Measurements from ENCODE around the gene IFNA6.
"Not testable (repeated sequence)": the region's sequence is repeated elsewhere in the genome, so short reads cannot be mapped to it uniquely, and the experiment has no call there.

Gene IFNA6

GRCh38 chr9:21367957-21368356 lies 17.3 kb upstream of the IFNA6 start, which contains the start of gene IFNA13:
TSS of gene IFNA13 (minus strand) at chr9:21368057. CDS start at chr9:21368010, 47 bp downstream.
- Histone ChIP-seq H3K9me3 (no peaks in the 10 kb centered on the region), H3K4me1 (no peaks in the 10 kb centered on the region), H3K9ac (no peak within 1 kb of the TSS), H3K27ac (no peak within 1 kb of the TSS), H3K4me2 (no peak within 1 kb of the TSS), H4K20me1 (no peaks in the 10 kb centered on the region), H3K4me3 (no peak within 1 kb of the TSS), H3K36me3 (no peaks in the 10 kb centered on the region), H3K27me3 (no peaks in the 10 kb centered on the region)
- no peak for TF ChIP-seq Cebpa-rat (IDR thresholded peaks at IDR 0.05)

GRCh38 chr9:21367169-21367568 lies 16.5 kb upstream of the IFNA6 start:
- H3K27me3 ChIP-seq, H3K36me3 ChIP-seq, H4K20me1 ChIP-seq, H3K4me3 ChIP-seq, H3K4me2 ChIP-seq, H3K27ac ChIP-seq, H3K9me3 ChIP-seq, H3K4me1 ChIP-seq, H3K9ac ChIP-seq: not testable (repeated sequence)

- Histone ChIP-seq H3K9ac (no peak overlapping the region), H3K4me3 (no peak overlapping the region), H4K20me1 (no peaks in the 10 kb centered on the region), H3K9me3 (no peaks in the 10 kb centered on the region), H3K27me3 (no peaks in the 10 kb centered on the region), H3K36me3 (no peaks in the 10 kb centered on the region), H3K4me1 (peaks cover 21% of the 10 kb centered on the region), H3K27ac (no peak overlapping the region), H3K4me2 (no peak overlapping the region)
- no peak for TF ChIP-seq Cebpa-rat (IDR thresholded peaks at IDR 0.05)
Measured at GRCh38 chr9:21362287-21362686, 11.6 kb upstream of the IFNA6 start.

- TF ChIP-seq Cebpa-rat (IDR thresholded peaks at IDR 0.05), result no peak
- Histone ChIP-seq H3K4me2 (peak overlapping the region; percentile 50), H3K27ac (no peak overlapping the region), H3K4me3 (no peak overlapping the region), H3K4me1 (peaks cover 21% of the 10 kb centered on the region), H3K9me3 (peaks cover 6% of the 10 kb centered on the region; the same call in 1 of the 2 replicates), H3K9ac (no peak overlapping the region), H3K27me3 (no peaks in the 10 kb centered on the region), H3K36me3 (no peaks in the 10 kb centered on the region), H4K20me1 (no peaks in the 10 kb centered on the region)
Measured at GRCh38 chr9:21357479-21358460, 7.1 kb upstream of the IFNA6 start.

- no peaks in the 10 kb centered on the region for H3K36me3 ChIP-seq
- 0 out of 2 replicates have a peak, but pooled peaks cover 7% of the 10 kb centered on the region for H3K4me1 ChIP-seq
- H3K4me3 ChIP-seq, result no peak overlapping the region
- TF ChIP-seq Cebpa-rat (IDR thresholded peaks at IDR 0.05), result no peak
- no peak overlapping the region for H3K27ac ChIP-seq
- H3K9ac ChIP-seq, result no peak overlapping the region
- H3K4me2 ChIP-seq, result no peak overlapping the region
- H3K27me3 ChIP-seq, result no peaks in the 10 kb centered on the region
- peaks cover 9% of the 10 kb centered on the region for H3K9me3 ChIP-seq
- H4K20me1 ChIP-seq, result no peaks in the 10 kb centered on the region
Measured at GRCh38 chr9:21348430-21348970, 2.2 kb downstream of the IFNA6 start.

- Histone ChIP-seq H3K36me3 (no peaks in the 10 kb centered on the region), H3K4me2 (no peak overlapping the region), H3K4me1 (peaks cover 10% of the 10 kb centered on the region; the same call in 1 of the 2 replicates), H3K27ac (no peak overlapping the region), H3K27me3 (no peaks in the 10 kb centered on the region), H3K9ac (no peak overlapping the region), H3K9me3 (peaks cover 8% of the 10 kb centered on the region), H4K20me1 (no peaks in the 10 kb centered on the region), H3K4me3 (no peak overlapping the region)
- TF ChIP-seq Cebpa-rat (IDR thresholded peaks at IDR 0.05), result no peak
Measured at GRCh38 chr9:21340735-21341134, 10.0 kb downstream of the IFNA6 start.

- Histone ChIP-seq H3K4me2 (no peak overlapping the region), H3K9me3 (no peaks in the 10 kb centered on the region), H3K27ac (no peak overlapping the region), H3K4me3 (no peak overlapping the region), H3K27me3 (no peaks in the 10 kb centered on the region), H3K9ac (no peak overlapping the region), H3K36me3 (peaks cover 18% of the 10 kb centered on the region), H4K20me1 (peaks cover 27% of the 10 kb centered on the region), H3K4me1 (peaks cover 37% of the 10 kb centered on the region)
- no peak for TF ChIP-seq Cebpa-rat (IDR thresholded peaks at IDR 0.05)
Measured at GRCh38 chr9:21336457-21336856, 14.2 kb downstream of the IFNA6 start.

- no peaks in the 10 kb centered on the region for H3K9me3 ChIP-seq
- peak within 1 kb of the TSS; percentile 98 for H3K9ac ChIP-seq
- peaks cover 42% of the 10 kb centered on the region for H4K20me1 ChIP-seq
- H3K27me3 ChIP-seq, result no peaks in the 10 kb centered on the region
- no peak for TF ChIP-seq Cebpa-rat (IDR thresholded peaks at IDR 0.05)
- peaks cover 27% of the 10 kb centered on the region for H3K36me3 ChIP-seq
- H3K27ac ChIP-seq, result peak within 1 kb of the TSS; percentile 99
- H3K4me2 ChIP-seq, result peak within 1 kb of the TSS; percentile 79
- peak within 1 kb of the TSS; percentile 87 for H3K4me3 ChIP-seq
- H3K4me1 ChIP-seq, result peaks cover 51% of the 10 kb centered on the region
Measured at GRCh38 chr9:21334701-21335632, 15.7 kb downstream of the IFNA6 start, which contains the start of gene KLHL9. TSS of gene KLHL9 (minus strand) at chr9:21335404. CDS start at chr9:21334859, 545 bp downstream.

GRCh38 chr9:21333226-21333625 lies 17.5 kb downstream of the IFNA6 start:
- Histone ChIP-seq H3K27ac (no peak overlapping the region), H4K20me1 (peaks cover 60% of the 10 kb centered on the region), H3K9ac (no peak overlapping the region), H3K4me2 (peak overlapping the region; percentile 76), H3K4me1 (peaks cover 54% of the 10 kb centered on the region), H3K27me3 (no peaks in the 10 kb centered on the region), H3K9me3 (no peaks in the 10 kb centered on the region), H3K36me3 (peaks cover 28% of the 10 kb centered on the region), H3K4me3 (peak overlapping the region; percentile 87)
- no peak for TF ChIP-seq Cebpa-rat (IDR thresholded peaks at IDR 0.05)

Data from BLaER1 (cell line).